ENCODE results near the gene IGF2BP3.

Gene IGF2BP3

GRCh38 chr7:23394488-23395171 is 75.7 kb downstream of the IGF2BP3 start:
- no peak overlapping the region for H3K4me3 ChIP-seq (IDR thresholded peaks at IDR 0.05; ENCODE audit: insufficient read depth, low read depth, low read length)
- H3K36me3 ChIP-seq (ENCODE audit: insufficient read depth), result no peaks in the 10 kb centered on the region
- H3K4me1 ChIP-seq (ENCODE audit: low read depth, poor library complexity, severe bottlenecking), result peaks cover 24% of the 10 kb centered on the region
- H3K4me2 ChIP-seq, result no peak overlapping the region
- TF ChIP-seq CTCF (conservative IDR thresholded peaks at IDR 0.05; ENCODE audit: low read depth, low read length), result no peak
- no peak overlapping the region for H2AFZ ChIP-seq (ENCODE audit: low read depth)
- H3K27ac ChIP-seq, result no peak overlapping the region
- no peaks in the 10 kb centered on the region for H4K20me1 ChIP-seq (ENCODE audit: insufficient read depth)
- H3K79me2 ChIP-seq (ENCODE audit: insufficient read depth, low read depth), result peaks cover 14% of the 10 kb centered on the region; the same call in 1 of the 2 replicates
- no peak overlapping the region for H3K9ac ChIP-seq
- no peaks in the 10 kb centered on the region for H3K27me3 ChIP-seq (ENCODE audit: insufficient read depth, low read depth)

- no peaks in the 10 kb centered on the region for H3K36me3 ChIP-seq (ENCODE audit: insufficient read depth)
- no peak overlapping the region for H3K4me3 ChIP-seq (IDR thresholded peaks at IDR 0.05; ENCODE audit: insufficient read depth, low read depth, low read length)
- H3K79me2 ChIP-seq (ENCODE audit: insufficient read depth, low read depth), result peaks cover 15% of the 10 kb centered on the region; the same call in 1 of the 2 replicates
- H4K20me1 ChIP-seq (ENCODE audit: insufficient read depth), result no peaks in the 10 kb centered on the region
- H3K27me3 ChIP-seq (ENCODE audit: insufficient read depth, low read depth), result no peaks in the 10 kb centered on the region
- H3K9ac ChIP-seq, result no peak overlapping the region
- H3K4me2 ChIP-seq, result no peak overlapping the region
- H3K4me1 ChIP-seq (ENCODE audit: low read depth, poor library complexity, severe bottlenecking), result peaks cover 24% of the 10 kb centered on the region
- no peak overlapping the region for H3K27ac ChIP-seq
- no peak overlapping the region for H2AFZ ChIP-seq (ENCODE audit: low read depth)
- TF ChIP-seq CTCF (conservative IDR thresholded peaks at IDR 0.05; ENCODE audit: low read depth, low read length), result no peak
Measured at GRCh38 chr7:23393636-23394035, 76.7 kb downstream of the IGF2BP3 start.

GRCh38 chr7:23389701-23390100 is 80.6 kb downstream of the IGF2BP3 start:
- peaks cover 32% of the 10 kb centered on the region; the same call in 1 of the 2 replicates for H3K79me2 ChIP-seq (ENCODE audit: insufficient read depth, low read depth)
- H4K20me1 ChIP-seq (ENCODE audit: insufficient read depth), result peaks cover 9% of the 10 kb centered on the region

GRCh38 chr7:23387583-23387982 is 82.7 kb downstream of the IGF2BP3 start:
- Histone ChIP-seq H3K36me3 (ENCODE audit: insufficient read depth) (no peaks in the 10 kb centered on the region), H3K79me2 (ENCODE audit: insufficient read depth, low read depth) (peaks cover 51% of the 10 kb centered on the region; the same call in 1 of the 2 replicates)

More at GRCh38 chr7:23389701-23390100, 80.6 kb downstream of the IGF2BP3 start:
- H3K27me3 ChIP-seq (ENCODE audit: insufficient read depth, low read depth), result no peaks in the 10 kb centered on the region
- H3K36me3 ChIP-seq (ENCODE audit: insufficient read depth), result no peaks in the 10 kb centered on the region
- H2AFZ ChIP-seq (ENCODE audit: low read depth), result no peak overlapping the region
- no peak overlapping the region for H3K4me2 ChIP-seq
- no peak for TF ChIP-seq CTCF (conservative IDR thresholded peaks at IDR 0.05; ENCODE audit: low read depth, low read length)
- no peak overlapping the region for H3K27ac ChIP-seq
- H3K9ac ChIP-seq, result no peak overlapping the region
- H3K4me3 ChIP-seq (IDR thresholded peaks at IDR 0.05; ENCODE audit: insufficient read depth, low read depth, low read length), result no peak overlapping the region
- peaks cover 42% of the 10 kb centered on the region for H3K4me1 ChIP-seq (ENCODE audit: low read depth, poor library complexity, severe bottlenecking)

More at GRCh38 chr7:23387583-23387982, 82.7 kb downstream of the IGF2BP3 start:
- TF ChIP-seq CTCF (conservative IDR thresholded peaks at IDR 0.05; ENCODE audit: low read depth, low read length), result no peak
- Histone ChIP-seq H3K4me2 (no peak overlapping the region), H4K20me1 (ENCODE audit: insufficient read depth) (peaks cover 15% of the 10 kb centered on the region), H3K27ac (no peak overlapping the region), H3K4me1 (ENCODE audit: low read depth, poor library complexity, severe bottlenecking) (peaks cover 32% of the 10 kb centered on the region), H3K9ac (no peak overlapping the region), H3K4me3 (IDR thresholded peaks at IDR 0.05; ENCODE audit: insufficient read depth, low read depth, low read length) (no peak overlapping the region), H3K27me3 (ENCODE audit: insufficient read depth, low read depth) (no peaks in the 10 kb centered on the region), H2AFZ (ENCODE audit: low read depth) (no peak overlapping the region)

Measured in KMS-11 (cell line).